DND-41 (cell line): ENCODE data around the gene FAM83E.

Experiments used
- ATAC-seq: fragments of 200-7000 bp; cut with Tn5 transposase; 3 replicates; pipeline ENCODE4 v1.9.1; 2021; ENCODE audit warnings: low read depth; ENCODE audit not compliant: insufficient read depth
- DNase-seq: peaks from one replicate; pipeline ENCODE4 v3.0.0-alpha.2; 2020
- H2AFZ ChIP-seq: 2 replicates; pipeline ENCODE4 v1.6.0; 2012; ENCODE audit warnings: low read depth, low read length
- H3K27ac ChIP-seq: 2 replicates; pipeline ENCODE4 v1.5.1; 2012; ENCODE audit warnings: low read length, inconsistent platforms
- H3K27me3 ChIP-seq: fragments of 200-600 bp; sonication (generic); 2 replicates; pipeline ENCODE4 v1.6.0; 2012; ENCODE audit warnings: low read length, mild to moderate bottlenecking, inconsistent platforms; ENCODE audit not compliant: insufficient read depth, poor library complexity
- H3K36me3 ChIP-seq: 2 replicates; pipeline ENCODE4 v1.5.1; 2012; ENCODE audit warnings: low read length, inconsistent platforms; ENCODE audit not compliant: insufficient read depth
- H3K4me1 ChIP-seq: 2 replicates; pipeline ENCODE4 v1.5.1; 2012; ENCODE audit warnings: mild to moderate bottlenecking, low read length; ENCODE audit not compliant: insufficient read depth
- H3K4me2 ChIP-seq: 2 replicates; pipeline ENCODE4 v1.6.0; 2012; ENCODE audit warnings: mild to moderate bottlenecking, moderate library complexity, low read length, inconsistent platforms; ENCODE audit not compliant: insufficient read depth
- H3K4me3 ChIP-seq, 2 experiments: fragments of 200-600 bp in 1 of 2; shearing (Covaris generic) in 1 of 2; 2 replicates each; pipeline ENCODE4 v1.5.1; 2012 to 2016; ENCODE audit warnings: inconsistent platforms in 2 of 2, low read length in 2 of 2, mild to moderate bottlenecking in 2 of 2, low read depth in 1 of 2, moderate library complexity in 1 of 2
- H3K79me2 ChIP-seq: 2 replicates; pipeline ENCODE4 v1.6.0; 2012; ENCODE audit warnings: low read length, inconsistent platforms; ENCODE audit not compliant: insufficient read depth
- H3K9ac ChIP-seq: 2 replicates; pipeline ENCODE4 v1.6.0; 2012; ENCODE audit warnings: low read depth, mild to moderate bottlenecking, inconsistent platforms, low read length, moderate library complexity
- H3K9me3 ChIP-seq: 2 replicates; pipeline ENCODE4 v1.5.1; 2012; ENCODE audit warnings: low read length, moderate library complexity, mild to moderate bottlenecking, inconsistent platforms; ENCODE audit not compliant: insufficient read depth, severe bottlenecking
- H4K20me1 ChIP-seq: 2 replicates; pipeline ENCODE4 v1.6.0; 2012; ENCODE audit warnings: low read length; ENCODE audit not compliant: insufficient read depth
- EZH2 ChIP-seq: IDR thresholded peaks from 3 replicates; pipeline ENCODE4 v1.6.1; 2012; ENCODE audit warnings: borderline replicate concordance, low read depth, mild to moderate bottlenecking, moderate library complexity, low read length, inconsistent platforms; ENCODE audit not compliant: severe bottlenecking
- TF ChIP-seq, protein P1 (sequence below): IDR thresholded peaks from 2 replicates; pipeline ENCODE4 v1.5.1; 2012; ENCODE audit warnings: borderline replicate concordance, low read length, moderate library complexity, mild to moderate bottlenecking; ENCODE audit not compliant: poor library complexity, severe bottlenecking; ENCODE audit errors: extremely low read depth

FAM83E gene

DNA sequence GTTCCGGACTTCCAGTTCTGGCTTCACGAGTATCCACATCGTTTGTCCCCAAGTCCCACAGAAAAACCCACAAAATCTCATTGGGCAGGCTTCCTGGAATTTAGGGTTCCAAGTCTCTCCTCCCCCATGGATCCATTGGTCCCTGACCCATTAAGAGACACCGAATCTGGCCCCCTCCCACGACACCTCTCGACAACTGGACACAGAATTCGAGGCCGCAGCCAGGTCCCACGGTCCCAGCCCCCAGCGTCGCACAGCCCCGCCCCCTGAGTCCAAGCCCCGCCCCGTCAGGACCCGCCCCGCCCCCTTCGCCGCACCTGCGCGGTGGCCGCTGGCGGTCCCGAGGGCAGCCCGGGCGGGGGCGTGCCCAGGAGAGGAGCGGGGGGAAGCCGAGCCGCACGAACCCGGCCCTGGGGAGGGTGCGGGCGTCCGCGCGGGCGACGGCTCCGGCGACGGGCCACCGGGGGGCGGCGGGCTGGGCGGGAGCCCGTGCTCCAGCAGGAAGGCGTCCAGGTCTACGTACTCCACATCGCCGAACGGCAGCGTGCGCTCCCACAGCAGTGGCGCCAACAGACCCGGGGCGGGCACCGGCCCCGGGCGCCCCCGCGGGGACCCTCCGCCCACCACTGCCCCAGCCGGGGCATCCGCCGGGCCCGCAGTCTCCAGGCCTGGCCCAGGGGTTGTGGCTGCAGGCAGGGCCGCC is 20.5 kb upstream of the FAM83E start:
- Histone ChIP-seq H3K79me2 (peaks cover 18% of the 10 kb centered on the region), H3K4me1 (peaks cover 54% of the 10 kb centered on the region), H2AFZ (peak overlapping the region; percentile 61), H4K20me1 (peaks cover 7% of the 10 kb centered on the region; the same call in 1 of the 2 replicates), H3K27ac (peak overlapping the region; percentile 86), H3K4me3 (peak overlapping the region; percentile 75 to 87), H3K27me3 (no peaks in the 10 kb centered on the region), H3K9me3 (no peaks in the 10 kb centered on the region), H3K9ac (peak overlapping the region; percentile 93), H3K36me3 (peaks cover 25% of the 10 kb centered on the region), H3K4me2 (peak overlapping the region; percentile 85)
- TF ChIP-seq EZH2: no peak
- TF ChIP-seq, protein P1, sequence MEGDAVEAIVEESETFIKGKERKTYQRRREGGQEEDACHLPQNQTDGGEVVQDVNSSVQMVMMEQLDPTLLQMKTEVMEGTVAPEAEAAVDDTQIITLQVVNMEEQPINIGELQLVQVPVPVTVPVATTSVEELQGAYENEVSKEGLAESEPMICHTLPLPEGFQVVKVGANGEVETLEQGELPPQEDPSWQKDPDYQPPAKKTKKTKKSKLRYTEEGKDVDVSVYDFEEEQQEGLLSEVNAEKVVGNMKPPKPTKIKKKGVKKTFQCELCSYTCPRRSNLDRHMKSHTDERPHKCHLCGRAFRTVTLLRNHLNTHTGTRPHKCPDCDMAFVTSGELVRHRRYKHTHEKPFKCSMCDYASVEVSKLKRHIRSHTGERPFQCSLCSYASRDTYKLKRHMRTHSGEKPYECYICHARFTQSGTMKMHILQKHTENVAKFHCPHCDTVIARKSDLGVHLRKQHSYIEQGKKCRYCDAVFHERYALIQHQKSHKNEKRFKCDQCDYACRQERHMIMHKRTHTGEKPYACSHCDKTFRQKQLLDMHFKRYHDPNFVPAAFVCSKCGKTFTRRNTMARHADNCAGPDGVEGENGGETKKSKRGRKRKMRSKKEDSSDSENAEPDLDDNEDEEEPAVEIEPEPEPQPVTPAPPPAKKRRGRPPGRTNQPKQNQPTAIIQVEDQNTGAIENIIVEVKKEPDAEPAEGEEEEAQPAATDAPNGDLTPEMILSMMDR: no peak
- ATAC-seq (peak; percentile 14), DNase-seq (peak; percentile 77)

GRCh38 chr19:48634424-48635262 is 19.8 kb upstream of the FAM83E start:
- Histone ChIP-seq H3K9me3 (no peaks in the 10 kb centered on the region), H3K36me3 (peaks cover 33% of the 10 kb centered on the region), H3K4me3 (peak overlapping the region; percentile 10 to 87; a peak in 3 of 4 replicates), H3K27me3 (no peaks in the 10 kb centered on the region), H3K9ac (peak overlapping the region; percentile 93), H2AFZ (peak overlapping the region; percentile 59), H3K27ac (peak overlapping the region; percentile 82), H3K4me2 (peak overlapping the region; percentile 85), H3K4me1 (peaks cover 54% of the 10 kb centered on the region), H3K79me2 (peaks cover 18% of the 10 kb centered on the region), H4K20me1 (peaks cover 7% of the 10 kb centered on the region)
- peak; percentile 96 for DNase-seq
- ATAC-seq: peak; percentile 47
- TF ChIP-seq, protein P1: no peak
- TF ChIP-seq EZH2: no peak

DNA sequence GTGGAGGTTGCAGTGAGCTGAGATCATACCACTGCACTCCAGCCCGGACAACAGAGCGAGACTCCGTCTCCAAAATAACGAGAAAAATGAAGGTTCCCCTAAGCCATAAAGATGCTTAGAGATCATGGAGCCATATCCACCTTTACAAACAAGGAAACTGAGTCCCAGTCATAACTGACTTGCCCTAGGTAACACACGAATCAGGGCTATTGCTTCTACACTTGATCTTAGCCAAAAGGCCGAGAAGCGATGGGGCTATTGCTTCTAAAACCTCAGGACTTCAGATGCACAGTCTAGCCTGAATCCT is 19.1 kb upstream of the FAM83E start:
- Histone ChIP-seq H3K9me3 (no peaks in the 10 kb centered on the region), H3K27me3 (no peaks in the 10 kb centered on the region), H2AFZ (peak overlapping the region; percentile 59), H3K4me1 (peaks cover 54% of the 10 kb centered on the region), H3K79me2 (peaks cover 18% of the 10 kb centered on the region), H3K9ac (peak overlapping the region; percentile 93), H3K4me2 (peak overlapping the region; percentile 85), H4K20me1 (peaks cover 11% of the 10 kb centered on the region), H3K27ac (peak overlapping the region; percentile 82), H3K36me3 (peaks cover 40% of the 10 kb centered on the region), H3K4me3 (peak overlapping the region; percentile 0 to 87; a peak in 2 of 4 replicates)
- ATAC-seq (no peak), DNase-seq (no peak)
- no peak for TF ChIP-seq EZH2
- TF ChIP-seq, protein P1: no peak
